SJCRH30 (cell line): ENCODE data around the gene CNKSR3. TPM values are rescaled to one million over a fixed set of nuclear protein-coding genes. Genes with fewer than 3 reads are reported as not detected.

ENCODE experiments used
- DNase-seq, 2 experiments: peaks; one replicate each; pipeline ENCODE4 v3.0.0-alpha.2; 2015 to 2020
- H3K27ac ChIP-seq: fragments of 250-450 bp; sonication (Bioruptor Pico); 2 replicates; pipeline ENCODE4 v1.5.1; 2020; ENCODE audit warnings: mild to moderate bottlenecking, moderate library complexity
- H3K27me3 ChIP-seq: fragments of 250-450 bp; sonication (Bioruptor Pico); 2 replicates; pipeline ENCODE4 v1.5.1; 2020; ENCODE audit warnings: mild to moderate bottlenecking, moderate library complexity
- H3K36me3 ChIP-seq: fragments of 250-450 bp; sonication (Bioruptor Pico); 2 replicates; pipeline ENCODE4 v1.5.1; 2020; ENCODE audit warnings: mild to moderate bottlenecking, moderate library complexity
- H3K4me1 ChIP-seq: fragments of 250-450 bp; sonication (Bioruptor Pico); 2 replicates; pipeline ENCODE4 v1.5.1; 2020; ENCODE audit warnings: mild to moderate bottlenecking, moderate library complexity
- H3K4me3 ChIP-seq: fragments of 250-450 bp; sonication (Bioruptor Pico); 2 replicates; pipeline ENCODE4 v1.5.1; 2020; ENCODE audit warnings: mild to moderate bottlenecking, moderate library complexity
- H3K9me3 ChIP-seq: fragments of 250-450 bp; sonication (Bioruptor Pico); replicated peaks from 2 replicates; pipeline ENCODE4 v1.5.1; 2020; ENCODE audit warnings: mild to moderate bottlenecking, moderate library complexity
- total RNA-seq: library from RNA; depleted of rRNA; stranded (reverse); fragments of >200 nt; shearing (Covaris generic); gene quantifications from 2 replicates; pipeline ENCODE4 v1.2.3, GENCODE V29; 2014; rRNA removed

Gene CNKSR3
- total RNA-seq, 1 experiment from 2014 or later: 33.8 TPM

DNA sequence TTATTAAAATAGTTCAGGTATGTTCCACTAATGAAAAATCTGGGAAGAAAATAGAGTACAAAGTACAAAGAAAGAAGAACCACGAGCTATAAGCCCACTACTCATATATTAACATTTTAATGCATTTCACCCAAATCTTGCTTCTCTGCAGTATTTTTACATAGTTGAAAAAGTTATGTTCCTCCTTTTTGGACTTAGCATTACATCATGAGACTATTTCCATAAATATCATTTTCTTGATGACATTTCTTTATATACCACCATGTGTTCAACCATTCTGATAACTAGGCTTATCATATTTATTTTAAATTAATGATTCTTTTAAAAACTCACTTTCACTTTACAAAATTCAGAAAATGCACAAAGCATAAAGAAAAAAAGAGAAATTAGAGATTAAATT, 156.9 kb downstream of the CNKSR3 start:
- Histone ChIP-seq H3K36me3 (no peaks in the 10 kb centered on the region), H3K27me3 (no peaks in the 10 kb centered on the region), H3K4me1 (no peaks in the 10 kb centered on the region), H3K4me3 (no peak overlapping the region), H3K9me3 (no peaks in the 10 kb centered on the region), H3K27ac (no peak overlapping the region)
- no peak for DNase-seq

GRCh38 chr6:154352898-154353585, 157.4 kb downstream of the CNKSR3 start:
- no peak overlapping the region for H3K27ac ChIP-seq
- no peaks in the 10 kb centered on the region for H3K9me3 ChIP-seq
- H3K36me3 ChIP-seq: no peaks in the 10 kb centered on the region
- no peaks in the 10 kb centered on the region for H3K27me3 ChIP-seq
- DNase-seq: no peak
- no peaks in the 10 kb centered on the region for H3K4me1 ChIP-seq
- H3K4me3 ChIP-seq: no peak overlapping the region

- Histone ChIP-seq H3K27me3 (no peaks in the 10 kb centered on the region), H3K27ac (no peak overlapping the region), H3K4me3 (no peak overlapping the region), H3K9me3 (no peaks in the 10 kb centered on the region), H3K4me1 (peaks cover 4% of the 10 kb centered on the region), H3K36me3 (no peaks in the 10 kb centered on the region)
- no peak for DNase-seq
Observed at GRCh38 chr6:154350293-154350692, 160.2 kb downstream of the CNKSR3 start.

DNA sequence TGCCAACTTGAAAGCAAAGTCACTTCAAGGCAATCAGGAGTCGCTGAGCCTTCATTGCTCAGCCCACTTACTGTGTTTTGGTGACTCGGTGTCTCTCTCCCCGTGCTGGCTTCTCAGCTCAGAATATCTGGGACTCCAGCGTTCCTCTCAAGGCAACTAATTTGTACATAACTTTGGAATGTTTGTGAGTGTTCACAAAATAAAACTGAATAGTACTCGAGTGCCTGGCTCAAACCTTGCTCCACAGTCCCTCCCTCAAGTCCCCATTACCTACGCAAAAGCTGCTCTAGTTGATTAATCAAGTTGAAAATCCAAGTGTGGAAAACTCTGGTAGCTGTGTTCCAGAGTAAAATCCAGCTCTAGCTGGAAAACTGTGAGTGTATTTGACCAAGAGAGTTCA, 162.5 kb downstream of the CNKSR3 start:
- Histone ChIP-seq H3K36me3 (no peaks in the 10 kb centered on the region), H3K4me3 (no peak overlapping the region), H3K27me3 (no peaks in the 10 kb centered on the region), H3K27ac (no peak overlapping the region), H3K9me3 (0 out of 2 replicates have a peak, but pooled peaks cover 2% of the 10 kb centered on the region), H3K4me1 (peaks cover 8% of the 10 kb centered on the region)
- no peak for DNase-seq

- Histone ChIP-seq H3K27ac (no peak overlapping the region), H3K4me1 (peaks cover 15% of the 10 kb centered on the region), H3K9me3 (0 out of 2 replicates have a peak, but pooled peaks cover 2% of the 10 kb centered on the region), H3K36me3 (no peaks in the 10 kb centered on the region), H3K27me3 (no peaks in the 10 kb centered on the region), H3K4me3 (no peak overlapping the region)
- DNase-seq: peak; percentile 53 to 56
Observed at GRCh38 chr6:154345811-154346210, 164.7 kb downstream of the CNKSR3 start.

DNA sequence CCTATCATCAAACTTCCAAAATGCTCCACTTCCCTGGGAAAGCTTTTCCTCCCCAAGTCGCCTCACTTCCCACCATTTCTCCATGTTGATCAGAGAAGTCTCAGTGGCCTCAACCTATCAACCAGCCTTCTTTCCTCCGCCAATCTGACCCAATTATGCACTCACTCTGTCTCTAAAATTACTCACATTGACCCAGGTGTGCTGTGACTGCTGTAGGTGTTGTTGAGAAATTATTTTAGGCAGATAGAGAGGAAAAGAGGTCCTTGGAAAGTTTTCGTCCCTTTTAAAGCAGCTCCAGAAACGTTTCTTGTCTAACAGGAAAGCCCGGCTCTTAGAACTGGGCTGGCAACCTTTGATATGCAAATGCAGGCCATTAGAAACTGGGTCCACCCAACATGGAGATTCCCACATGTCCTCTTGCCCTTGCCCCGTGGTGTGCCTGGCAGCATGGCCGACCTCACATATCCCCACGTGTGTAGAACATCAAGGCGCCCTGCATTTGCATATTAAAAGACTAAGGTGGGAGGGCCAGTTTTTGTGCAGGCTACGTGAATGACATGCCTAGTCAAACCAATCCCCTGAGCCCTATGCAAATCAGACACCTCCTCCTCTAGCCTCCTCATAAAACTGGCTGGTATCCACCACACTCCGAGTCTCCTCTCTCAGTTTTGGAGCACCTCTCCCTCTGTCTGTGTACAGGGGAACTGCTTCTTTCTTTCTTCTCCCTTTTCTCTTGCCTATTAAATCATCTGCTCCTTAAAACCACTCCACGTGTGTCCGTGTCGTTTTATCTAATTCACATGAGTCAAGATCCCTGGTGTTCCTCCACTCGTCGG, 166.8 kb downstream of the CNKSR3 start:
- 0 out of 2 replicates have a peak, but pooled peaks cover 2% of the 10 kb centered on the region for H3K9me3 ChIP-seq
- no peaks in the 10 kb centered on the region for H3K27me3 ChIP-seq
- peak; percentile 11 to 20 for DNase-seq
- peaks cover 15% of the 10 kb centered on the region for H3K4me1 ChIP-seq
- no peaks in the 10 kb centered on the region for H3K36me3 ChIP-seq
- H3K27ac ChIP-seq: no peak overlapping the region
- H3K4me3 ChIP-seq: no peak overlapping the region

- Histone ChIP-seq H3K27ac (no peak overlapping the region; the same call in 1 of the 2 replicates), H3K27me3 (no peaks in the 10 kb centered on the region), H3K4me1 (peaks cover 15% of the 10 kb centered on the region), H3K9me3 (0 out of 2 replicates have a peak, but pooled peaks cover 2% of the 10 kb centered on the region), H3K4me3 (no peak overlapping the region), H3K36me3 (no peaks in the 10 kb centered on the region)
- DNase-seq: peak in 1 of 2 experiments; percentile 17
Observed at GRCh38 chr6:154341871-154342270, 168.6 kb downstream of the CNKSR3 start.

- Histone ChIP-seq H3K27me3 (no peaks in the 10 kb centered on the region), H3K4me3 (no peak overlapping the region), H3K4me1 (peaks cover 15% of the 10 kb centered on the region), H3K36me3 (no peaks in the 10 kb centered on the region), H3K27ac (no peak overlapping the region; the same call in 1 of the 2 replicates), H3K9me3 (0 out of 2 replicates have a peak, but pooled peaks cover 2% of the 10 kb centered on the region)
- no peak for DNase-seq
Observed at GRCh38 chr6:154341336-154341735, 169.1 kb downstream of the CNKSR3 start.

Other genes with a start within 250 kb of the CNKSR3 start
- 1.5 and 2.3 TPM in 2 replicates for gene IPCEF1, start 153.9 kb downstream of the CNKSR3 start, total RNA-seq
- 48.2 and 50.7 TPM in 2 replicates for gene SCAF8, start 222.7 kb upstream of the CNKSR3 start, total RNA-seq